ENCODE measurements around the gene OR51M1. TPM values are rescaled to one million over a fixed set of nuclear protein-coding genes. Genes with fewer than 3 reads are reported as not detected.
"Not testable (repeated sequence)": the region's sequence is repeated elsewhere in the genome, so short reads cannot be mapped to it uniquely, and the experiment has no call there.

Gene OR51M1
- polyA plus RNA-seq, 3 donors, result not detected

GRCh38 chr11:5336331-5336730, 47.3 kb upstream of the OR51M1 start:
- H3K9me3 Mint-ChIP-seq, result peaks cover 0 to 4% (median 0%) of the 10 kb centered on the region in 7 donors
- H4K20me1 ChIP-seq (ENCODE audit: insufficient read depth, low read length), result no peaks in the 10 kb centered on the region
- intact Hi-C loops (cut with micrococcal nuclease), result no loop called here
- no peaks in the 10 kb centered on the region for H3K79me2 ChIP-seq (ENCODE audit: insufficient read depth, low read length)
- TF ChIP-seq, protein P1, sequence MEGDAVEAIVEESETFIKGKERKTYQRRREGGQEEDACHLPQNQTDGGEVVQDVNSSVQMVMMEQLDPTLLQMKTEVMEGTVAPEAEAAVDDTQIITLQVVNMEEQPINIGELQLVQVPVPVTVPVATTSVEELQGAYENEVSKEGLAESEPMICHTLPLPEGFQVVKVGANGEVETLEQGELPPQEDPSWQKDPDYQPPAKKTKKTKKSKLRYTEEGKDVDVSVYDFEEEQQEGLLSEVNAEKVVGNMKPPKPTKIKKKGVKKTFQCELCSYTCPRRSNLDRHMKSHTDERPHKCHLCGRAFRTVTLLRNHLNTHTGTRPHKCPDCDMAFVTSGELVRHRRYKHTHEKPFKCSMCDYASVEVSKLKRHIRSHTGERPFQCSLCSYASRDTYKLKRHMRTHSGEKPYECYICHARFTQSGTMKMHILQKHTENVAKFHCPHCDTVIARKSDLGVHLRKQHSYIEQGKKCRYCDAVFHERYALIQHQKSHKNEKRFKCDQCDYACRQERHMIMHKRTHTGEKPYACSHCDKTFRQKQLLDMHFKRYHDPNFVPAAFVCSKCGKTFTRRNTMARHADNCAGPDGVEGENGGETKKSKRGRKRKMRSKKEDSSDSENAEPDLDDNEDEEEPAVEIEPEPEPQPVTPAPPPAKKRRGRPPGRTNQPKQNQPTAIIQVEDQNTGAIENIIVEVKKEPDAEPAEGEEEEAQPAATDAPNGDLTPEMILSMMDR (IDR thresholded peaks at IDR 0.05), result no peak
- H3K9me3 ChIP-seq (replicated peaks in 1 of 2; ENCODE audit: control insufficient read depth in 1 of 2, insufficient read depth in 1 of 2, low read length in 2 of 2), result no peaks in the 10 kb centered on the region
- no peaks in the 10 kb centered on the region for H3K4me1 ChIP-seq (ENCODE audit: control insufficient read depth in 1 of 2, insufficient read depth in 2 of 2, low read length in 2 of 2)
- no peaks in the 10 kb centered on the region for H3K36me3 ChIP-seq (replicated peaks in 1 of 2; ENCODE audit: control insufficient read depth in 1 of 2, insufficient read depth in 2 of 2, low read length in 2 of 2)
- H3K4me3 ChIP-seq (replicated peaks in 1 of 3; ENCODE audit: low read depth in 2 of 3, low read length in 3 of 3), result no peak overlapping the region
- H3K27me3 ChIP-seq (ENCODE audit: control insufficient read depth in 2 of 2, insufficient read depth in 2 of 2, low read length in 2 of 2), result no peaks in the 10 kb centered on the region
- no peak overlapping the region for H3K27ac ChIP-seq (ENCODE audit: low read depth in 1 of 2, low read length in 2 of 2)
- H3K4me1 Mint-ChIP-seq, result no peaks in the 10 kb centered on the region
- H3K4me3 Mint-ChIP-seq, result no peak overlapping the region
- no peak overlapping the region for H3K4me2 ChIP-seq (replicated peaks; ENCODE audit: extremely low read depth, low read length, poor library complexity, severe bottlenecking)
- no peak overlapping the region for H2AFZ ChIP-seq (ENCODE audit: insufficient read depth, low read depth, low read length, poor library complexity, severe bottlenecking)
- no peak for DNase-seq
- no peak overlapping the region for H3K27ac Mint-ChIP-seq
- no peak overlapping the region for H3K9ac ChIP-seq (ENCODE audit: insufficient read depth, low read length, poor library complexity, severe bottlenecking)
- peaks cover 0 to 3% (median 1%) of the 10 kb centered on the region in 3 donors for H3K27me3 Mint-ChIP-seq (ENCODE audit: low read depth in 3 of 3)
- no peaks in the 10 kb centered on the region for H3K36me3 Mint-ChIP-seq

DNA sequence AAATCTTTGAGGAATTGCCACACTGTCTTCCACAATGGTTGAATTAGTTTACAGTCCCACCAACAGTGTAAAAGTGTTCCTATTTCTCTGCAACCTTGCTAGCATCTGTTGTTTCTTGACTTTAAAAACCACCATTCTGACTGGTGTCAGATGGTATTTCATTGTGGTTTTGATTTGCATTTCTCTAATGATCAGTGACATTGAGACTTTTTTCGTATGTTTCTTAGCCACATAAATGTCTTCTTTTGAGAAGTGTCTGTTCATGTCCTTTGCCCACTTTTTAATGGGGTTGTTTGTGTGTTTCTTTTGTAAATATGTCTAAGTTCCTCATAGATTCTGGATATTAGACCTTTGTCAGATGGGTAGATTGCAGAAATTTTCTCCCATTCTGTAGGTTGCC, 46.4 kb upstream of the OR51M1 start:
- H3K4me2 ChIP-seq (replicated peaks; ENCODE audit: extremely low read depth, low read length, poor library complexity, severe bottlenecking); H3K27ac Mint-ChIP-seq; H3K4me3 Mint-ChIP-seq; H3K4me1 ChIP-seq (ENCODE audit: control insufficient read depth in 1 of 2, insufficient read depth in 2 of 2, low read length in 2 of 2); H3K9ac ChIP-seq (ENCODE audit: insufficient read depth, low read length, poor library complexity, severe bottlenecking); H3K9me3 ChIP-seq (replicated peaks in 1 of 2; ENCODE audit: control insufficient read depth in 1 of 2, insufficient read depth in 1 of 2, low read length in 2 of 2); H3K27ac ChIP-seq (ENCODE audit: low read depth in 1 of 2, low read length in 2 of 2); H3K27me3 ChIP-seq (ENCODE audit: control insufficient read depth in 2 of 2, insufficient read depth in 2 of 2, low read length in 2 of 2); H2AFZ ChIP-seq (ENCODE audit: insufficient read depth, low read depth, low read length, poor library complexity, severe bottlenecking); H3K4me3 ChIP-seq (replicated peaks in 1 of 3; ENCODE audit: low read depth in 2 of 3, low read length in 3 of 3); H3K4me1 Mint-ChIP-seq; H3K36me3 ChIP-seq (replicated peaks in 1 of 2; ENCODE audit: control insufficient read depth in 1 of 2, insufficient read depth in 2 of 2, low read length in 2 of 2); intact Hi-C loops (cut with micrococcal nuclease); DNase-seq; H3K36me3 Mint-ChIP-seq; H4K20me1 ChIP-seq (ENCODE audit: insufficient read depth, low read length); H3K9me3 Mint-ChIP-seq; H3K79me2 ChIP-seq (ENCODE audit: insufficient read depth, low read length); H3K27me3 Mint-ChIP-seq (ENCODE audit: low read depth in 3 of 3): not testable (repeated sequence)
- no CpG with 5 or more reads among the region's 1 CpG for WGBS (ENCODE audit: insufficient coverage)

All from CD14-positive monocyte (primary cell).